ENCODE data around the gene PDE10A. TPM values are rescaled to one million over a fixed set of nuclear protein-coding genes. Genes with fewer than 3 reads are reported as not detected.
"Not testable (repeated sequence)": the region's sequence is repeated elsewhere in the genome, so short reads cannot be mapped to it uniquely, and the experiment has no call there.

PDE10A gene
- total RNA-seq, 1 experiment from 2014 or later = 0.31 TPM

GRCh38 chr6:165459605-165460301, 203.3 kb downstream of the PDE10A start:
- H4K8ac ChIP-seq (replicated peaks; ENCODE audit: insufficient read length, low read depth, low read length); H2BK15ac ChIP-seq (ENCODE audit: low read depth, low read length); H3K79me1 ChIP-seq (ENCODE audit: insufficient read depth, low read depth, low read length, poor library complexity, severe bottlenecking); H3K4ac ChIP-seq (ENCODE audit: low read depth, low read length); H3K23ac ChIP-seq (ENCODE audit: insufficient read length, low read depth, low read length); H3K79me2 ChIP-seq (ENCODE audit: insufficient read depth, low read length); H3T11ph ChIP-seq (ENCODE audit: low read length); H2AFZ ChIP-seq (ENCODE audit: low read length); H4K5ac ChIP-seq (ENCODE audit: insufficient read length, low read depth, low read length); H3K14ac ChIP-seq (ENCODE audit: insufficient read depth, low read length); H4K91ac ChIP-seq (ENCODE audit: insufficient read length, low read depth, low read length); H3K27ac Mint-ChIP-seq; H2BK12ac ChIP-seq (ENCODE audit: insufficient read length, low read depth, low read length); DNase-seq; H3K4me1 ChIP-seq (ENCODE audit: insufficient read depth, low read length); H2AK5ac ChIP-seq (ENCODE audit: insufficient read length, low read length); H3K9me3 ChIP-seq (ENCODE audit: control insufficient read depth, low read depth, low read length); H2BK20ac ChIP-seq (ENCODE audit: low read depth, low read length, poor library complexity, severe bottlenecking); H3K27me3 ChIP-seq (ENCODE audit: insufficient read depth, low read length); H3K4me3 Mint-ChIP-seq; H3K27ac ChIP-seq (ENCODE audit: insufficient read length, low read depth, low read length); H2BK120ac ChIP-seq (ENCODE audit: low read depth, low read length, poor library complexity, severe bottlenecking); H3K23me2 ChIP-seq (ENCODE audit: insufficient read length, low read depth, low read length, poor library complexity, severe bottlenecking); H4K20me1 ChIP-seq (ENCODE audit: control insufficient read depth, insufficient read depth, insufficient read length); H2BK5ac ChIP-seq (ENCODE audit: insufficient read length, low read length); H3K9ac ChIP-seq (ENCODE audit: extremely low read depth, insufficient read length, low read length); H3K56ac ChIP-seq (ENCODE audit: insufficient read length, low read depth, low read length); H3K18ac ChIP-seq (ENCODE audit: insufficient read length, low read depth, low read length); H3K4me2 ChIP-seq (ENCODE audit: insufficient read depth, insufficient read length, low read length): not testable (repeated sequence)
- H3K36me3 Mint-ChIP-seq (ENCODE audit: insufficient read depth in 1 of 3, low read depth in 3 of 3) = peaks cover 16 to 22% (median 17%) of the 10 kb centered on the region in 3 experiments
- no CpG with 5 or more reads among the region's 12 CpGs for WGBS (ENCODE audit: extremely low coverage, insufficient read length, low lambda C conversion rate)
- H3K27me3 Mint-ChIP-seq (ENCODE audit: low read depth) = peaks cover 53% of the 10 kb centered on the region
- H3K4me1 Mint-ChIP-seq = peaks cover 21 to 27% of the 10 kb centered on the region in 2 experiments
- peaks cover 25 to 26% of the 10 kb centered on the region in 2 experiments for H3K9me3 Mint-ChIP-seq

Data from H9 (cell line).